Fibroblast of lung (primary cell): ENCODE measurements around the gene CELF2. TPM values are rescaled to one million over a fixed set of nuclear protein-coding genes. Genes with fewer than 3 reads are reported as not detected.
A peak's percentile ranks its signal among the peaks of the same experiment; 100 is the strongest.

Source experiments
- DNase-seq, 2 donors: peaks; one replicate each; pipeline versions ENCODE4 v3.0.0 to v3.0.0-alpha.2; 2010; ENCODE audit warnings: low read depth in 2 of 2
- H2AFZ ChIP-seq: 2 replicates; pipeline ENCODE4 v1.5.1; 2012; ENCODE audit warnings: low read length, control low read depth, inconsistent platforms
- H3K27ac ChIP-seq: 2 replicates; pipeline ENCODE4 v1.5.1; 2011; ENCODE audit warnings: low read length, control low read depth; ENCODE audit not compliant: insufficient read depth
- H3K27me3 ChIP-seq: 2 replicates; pipeline ENCODE4 v1.5.1; 2011; ENCODE audit warnings: mild to moderate bottlenecking, low read length; ENCODE audit not compliant: control insufficient read depth, insufficient read depth
- H3K36me3 ChIP-seq: 2 replicates; pipeline ENCODE4 v1.5.1; 2011; ENCODE audit warnings: low read length; ENCODE audit not compliant: control insufficient read depth, insufficient read depth
- H3K4me1 ChIP-seq: 2 replicates; pipeline ENCODE4 v1.5.1; 2011; ENCODE audit warnings: low read length; ENCODE audit not compliant: control insufficient read depth, insufficient read depth; ENCODE audit errors: extremely low read depth
- H3K4me2 ChIP-seq: 2 replicates; pipeline ENCODE4 v1.5.1; 2011; ENCODE audit warnings: low read length, control low read depth; ENCODE audit not compliant: insufficient read depth; ENCODE audit errors: extremely low read depth
- H3K4me3 ChIP-seq, 4 experiments: fragments of 200-600 bp in 1 of 4; sonication (generic) in 1 of 4; replicated peaks in 1 of 4; 2 replicates each; pipeline ENCODE4 v1.5.1; 2011 to 2016; ENCODE audit warnings: low read length in 4 of 4, low read depth in 3 of 4, mild to moderate bottlenecking in 3 of 4, control low read depth in 2 of 4, inconsistent platforms in 1 of 4, mixed read lengths in 1 of 4; ENCODE audit not compliant: insufficient read depth in 1 of 4; ENCODE audit errors: control extremely low read depth in 1 of 4
- H3K79me2 ChIP-seq: 2 replicates; pipeline ENCODE4 v1.5.1; 2012; ENCODE audit warnings: mild to moderate bottlenecking, low read length, inconsistent platforms; ENCODE audit not compliant: control insufficient read depth, insufficient read depth
- H3K9ac ChIP-seq: 2 replicates; pipeline ENCODE4 v1.5.1; 2011; ENCODE audit warnings: mild to moderate bottlenecking, low read length, control low read depth; ENCODE audit not compliant: insufficient read depth
- H3K9me3 ChIP-seq: 2 replicates; pipeline ENCODE4 v1.5.1; 2012; ENCODE audit warnings: low read depth, low read length; ENCODE audit not compliant: control insufficient read depth, insufficient read depth
- H4K20me1 ChIP-seq: 2 replicates; pipeline ENCODE4 v1.5.1; 2011; ENCODE audit warnings: low read length; ENCODE audit not compliant: control insufficient read depth, insufficient read depth; ENCODE audit errors: extremely low read depth
- CTCF ChIP-seq, 2 donors: IDR thresholded peaks in 1 of 2; conservative IDR thresholded peaks in 1 of 2; 1 replicate in 1 of 2; 2 replicates in 1 of 2; pipeline ENCODE4 v1.5.1; 2011 to 2012; ENCODE audit warnings: low read length in 2 of 2, control low read depth in 1 of 2, inconsistent platforms in 1 of 2, low read depth in 1 of 2, mild to moderate bottlenecking in 1 of 2
- EZH2 ChIP-seq: IDR thresholded peaks from 2 replicates; pipeline ENCODE4 v1.5.1; 2012; ENCODE audit warnings: low read length, control low read depth, mild to moderate bottlenecking; ENCODE audit errors: missing control alignments
- polyA plus RNA-seq, 2 donors: library from polyadenylated mRNA; depleted of rRNA in 1 of 2; stranded (reverse) in 1 of 2; unstranded in 1 of 2; fragments of >200 nt; gene quantifications; 2 replicates each; pipeline ENCODE4 v1.2.1, GENCODE V29; 2011 to 2012; ENCODE audit warnings: missing spikeins in 1 of 2
- total RNA-seq: library from RNA; depleted of rRNA; stranded (reverse); fragments of >200 nt; gene quantifications from 2 replicates; pipeline ENCODE4 v1.2.1, GENCODE V29; 2014

The CELF2 gene
- total and polyA plus RNA-seq, 2 donors (not counting 1 experiment from before 2014, with no cell fraction given): 16.9 to 25.1 TPM

GRCh38 chr10:11045995-11046775, 28.5 kb downstream of the CELF2 start:
- no peak overlapping the region for H2AFZ ChIP-seq
- no peak for TF ChIP-seq EZH2
- no peak for TF ChIP-seq CTCF (conservative IDR thresholded peaks at IDR 0.05 in 1 of 2, IDR thresholded peaks at IDR 0.05 in 1 of 2; ENCODE audit: low read depth in 1 of 2, low read length in 2 of 2)
- H3K27ac ChIP-seq: no peak overlapping the region
- H3K4me3 ChIP-seq: no peak overlapping the region
- H3K4me1 ChIP-seq: no peaks in the 10 kb centered on the region
- no peaks in the 10 kb centered on the region for H4K20me1 ChIP-seq
- no peaks in the 10 kb centered on the region for H3K27me3 ChIP-seq
- no peaks in the 10 kb centered on the region for H3K9me3 ChIP-seq
- H3K4me2 ChIP-seq: peak overlapping the region; percentile 20
- H3K9ac ChIP-seq: no peak overlapping the region
- no peaks in the 10 kb centered on the region for H3K79me2 ChIP-seq
- DNase-seq: no peak
- no peaks in the 10 kb centered on the region for H3K36me3 ChIP-seq

- H3K27ac ChIP-seq: no peak overlapping the region
- H3K27me3 ChIP-seq: no peaks in the 10 kb centered on the region
- H3K4me3 ChIP-seq: no peak overlapping the region
- no peaks in the 10 kb centered on the region for H4K20me1 ChIP-seq
- DNase-seq: no peak
- no peak overlapping the region for H3K4me2 ChIP-seq
- H3K4me1 ChIP-seq: no peaks in the 10 kb centered on the region
- TF ChIP-seq EZH2: no peak
- TF ChIP-seq CTCF (conservative IDR thresholded peaks at IDR 0.05 in 1 of 2, IDR thresholded peaks at IDR 0.05 in 1 of 2; ENCODE audit: low read depth in 1 of 2, low read length in 2 of 2): no peak
- no peaks in the 10 kb centered on the region for H3K9me3 ChIP-seq
- no peaks in the 10 kb centered on the region for H3K79me2 ChIP-seq
- H3K9ac ChIP-seq: no peak overlapping the region
- H3K36me3 ChIP-seq: no peaks in the 10 kb centered on the region
- no peak overlapping the region for H2AFZ ChIP-seq
Measured at GRCh38 chr10:11046776-11047160, 29.1 kb downstream of the CELF2 start.

- Histone ChIP-seq H2AFZ (no peak overlapping the region), H3K27me3 (no peaks in the 10 kb centered on the region), H3K27ac (no peak overlapping the region), H3K4me1 (no peaks in the 10 kb centered on the region), H3K79me2 (no peaks in the 10 kb centered on the region), H3K9me3 (no peaks in the 10 kb centered on the region), H4K20me1 (no peaks in the 10 kb centered on the region), H3K4me3 (no peak overlapping the region), H3K36me3 (no peaks in the 10 kb centered on the region), H3K9ac (no peak overlapping the region), H3K4me2 (no peak overlapping the region)
- no peak for TF ChIP-seq EZH2
- no peak for TF ChIP-seq CTCF (conservative IDR thresholded peaks at IDR 0.05 in 1 of 2, IDR thresholded peaks at IDR 0.05 in 1 of 2; ENCODE audit: low read depth in 1 of 2, low read length in 2 of 2)
- no peak for DNase-seq
Measured at GRCh38 chr10:11048707-11049278, 31.1 kb downstream of the CELF2 start.
